CD8-positive, alpha-beta memory T cell (primary cell): Measurements from ENCODE around the gene PRR12. TPM values are rescaled to one million over a fixed set of nuclear protein-coding genes. Genes with fewer than 3 reads are reported as not detected.

Experiments used
- CTCF ChIA-PET: fragments of 350-600 bp; sonication (Branson Sonifier 250); formaldehyde crosslinking; loops from one replicate; lab custom pipeline; 2021; ENCODE audit warnings: antibody characterized with exemption; lab: Charles Lee
- POLR2A ChIA-PET: fragments of 350-600 bp; sonication (Branson Sonifier 250); formaldehyde crosslinking; loops from one replicate; lab custom pipeline; 2021; ENCODE audit warnings: antibody characterized with exemption; lab: Charles Lee
- DNase-seq, 5 donors: peaks; one replicate each; pipeline versions ENCODE4 v3.0.0 to v3.0.0-alpha.2; 2020 to 2022; ENCODE audit warnings: mixed read lengths in 1 of 5
- H3K27ac ChIP-seq: one replicate; pipeline ENCODE4 v1.7.0; 2013; ENCODE audit warnings: low read depth, mild to moderate bottlenecking, low read length, moderate library complexity
- H3K27me3 ChIP-seq: 2 replicates; pipeline ENCODE4 v1.7.0; 2013; ENCODE audit warnings: low read length, mild to moderate bottlenecking; ENCODE audit not compliant: insufficient read depth, poor library complexity, severe bottlenecking
- H3K36me3 ChIP-seq: 2 replicates; pipeline ENCODE4 v1.7.0; 2013; ENCODE audit warnings: mild to moderate bottlenecking, low read length, moderate library complexity; ENCODE audit not compliant: insufficient read depth
- H3K4me1 ChIP-seq: 2 replicates; pipeline ENCODE4 v1.7.0; 2013; ENCODE audit warnings: mild to moderate bottlenecking, low read length, moderate library complexity; ENCODE audit not compliant: insufficient read depth
- H3K4me3 ChIP-seq: 2 replicates; pipeline ENCODE4 v1.7.0; 2013; ENCODE audit warnings: mild to moderate bottlenecking, low read length
- H3K9me3 ChIP-seq: 2 replicates; pipeline ENCODE4 v1.7.0; 2013; ENCODE audit warnings: mild to moderate bottlenecking, low read length
- H3K27ac Mint-ChIP-seq, 8 donors: one replicate each; pipeline ENCODE4 v1.8.0; 2020 to 2021; ENCODE audit warnings: mixed read lengths in 8 of 8, mild to moderate bottlenecking in 6 of 8, inconsistent platforms in 3 of 8, moderate library complexity in 3 of 8
- H3K27me3 Mint-ChIP-seq, 2 donors: one replicate each; pipeline ENCODE4 v1.8.0; 2020 to 2021; ENCODE audit warnings: mixed read lengths in 2 of 2, mild to moderate bottlenecking in 1 of 2, moderate library complexity in 1 of 2
- H3K36me3 Mint-ChIP-seq, 3 donors: one replicate each; pipeline ENCODE4 v1.8.0; 2020 to 2021; ENCODE audit warnings: mixed read lengths in 3 of 3, inconsistent platforms in 1 of 3, mild to moderate bottlenecking in 1 of 3
- H3K4me1 Mint-ChIP-seq, 3 donors: one replicate each; pipeline ENCODE4 v1.8.0; 2020 to 2021; ENCODE audit warnings: mixed read lengths in 3 of 3, inconsistent platforms in 1 of 3, mild to moderate bottlenecking in 1 of 3
- H3K4me3 Mint-ChIP-seq, 7 donors: one replicate each; pipeline ENCODE4 v1.8.0; 2020 to 2021; ENCODE audit warnings: mixed read lengths in 7 of 7, mild to moderate bottlenecking in 6 of 7, moderate library complexity in 4 of 7, inconsistent platforms in 2 of 7
- H3K9me3 Mint-ChIP-seq, 5 donors: one replicate each; pipeline ENCODE4 v1.8.0; 2020 to 2022; ENCODE audit warnings: mixed read lengths in 5 of 5, mild to moderate bottlenecking in 3 of 5, moderate library complexity in 2 of 5, inconsistent platforms in 1 of 5
- polyA plus RNA-seq: library from polyadenylated mRNA; unstranded; fragments of 300-500 nt; fragmentation: Illumina TruSeq; gene quantifications from one replicate; pipeline ENCODE4 v1.2.3, GENCODE V29; 2021
- total RNA-seq, 2 experiments: library from RNA; stranded (reverse); gene quantifications; one replicate each; pipeline ENCODE4 v1.2.3, GENCODE V29; 2021

The PRR12 gene
- total and polyA plus RNA-seq, 3 experiments from 2014 or later: 0.81 to 27.5 (median 25.9) TPM

DNA sequence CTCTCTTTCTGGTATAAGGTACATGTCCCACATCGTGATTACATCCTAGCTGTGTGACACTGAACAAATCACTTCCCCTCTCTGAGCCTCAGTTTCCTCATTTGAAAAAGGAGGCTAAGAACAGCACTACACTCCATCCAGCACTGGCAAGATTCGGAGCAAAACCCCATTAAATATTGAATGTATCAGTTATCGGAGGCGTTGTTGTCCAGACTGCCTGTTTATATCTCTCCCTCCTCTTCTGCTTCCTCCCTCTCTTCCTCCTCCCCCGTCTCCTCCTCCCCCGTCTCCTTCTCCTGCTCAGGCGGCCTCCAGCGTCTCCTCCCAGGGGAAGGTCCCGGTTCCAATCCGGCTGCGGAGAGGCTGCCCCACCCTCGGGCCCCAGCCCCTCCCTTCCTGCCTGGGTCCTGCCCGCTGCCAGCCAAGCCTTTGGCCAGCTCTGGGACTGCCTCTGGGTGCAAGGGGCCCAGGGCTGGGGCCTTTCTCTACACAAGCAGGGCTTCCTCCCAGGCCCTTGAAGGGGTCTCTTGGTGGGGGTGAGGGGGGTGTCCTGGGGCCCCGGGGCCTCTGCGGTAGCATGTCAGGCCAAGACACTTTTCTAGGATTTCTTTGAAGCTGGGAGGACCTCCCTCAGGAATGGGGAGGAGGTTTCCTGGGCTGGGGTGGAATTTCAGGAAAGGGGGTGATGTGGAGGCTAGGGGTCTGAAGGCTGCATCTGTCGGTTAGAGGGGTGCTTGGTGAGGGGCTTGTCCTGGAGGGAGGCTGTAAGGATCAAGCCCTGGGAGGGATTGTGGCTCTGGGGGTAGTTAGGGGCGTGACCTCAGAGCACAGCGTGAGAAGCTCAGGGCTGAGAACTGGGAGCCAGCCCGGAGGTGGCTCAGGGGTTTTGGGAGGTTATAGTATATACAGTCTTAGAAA, 47.1 kb downstream of the PRR12 start:
- Histone ChIP-seq H3K4me3 (no peak overlapping the region), H3K36me3 (no peaks in the 10 kb centered on the region), H3K9me3 (no peaks in the 10 kb centered on the region), H3K27me3 (no peaks in the 10 kb centered on the region), H3K4me1 (peaks cover 32% of the 10 kb centered on the region), H3K27ac (peak overlapping the region; percentile 31)
- H3K27me3 Mint-ChIP-seq: peaks cover 0 to 3% of the 10 kb centered on the region in 2 donors
- POLR2A ChIA-PET: interaction anchor here (1.1 kb wide), 1 partner anchor 38 kb away, joined by 6 read pairs; no protein-coding TSS in a partner anchor
- peaks cover 38 to 48% (median 45%) of the 10 kb centered on the region in 3 donors for H3K4me1 Mint-ChIP-seq
- peak overlapping the region; percentile 44 to 94 (median 65) for H3K4me3 Mint-ChIP-seq
- H3K36me3 Mint-ChIP-seq: peaks cover 0 to 7% (median 0%) of the 10 kb centered on the region in 3 donors
- H3K27ac Mint-ChIP-seq: peak overlapping the region; percentile 39 to 92 (median 70)
- H3K9me3 Mint-ChIP-seq: no peaks in the 10 kb centered on the region
- DNase-seq: peak in 1 of 5 donors; percentile 47
- CTCF ChIA-PET: no interaction called here

DNA sequence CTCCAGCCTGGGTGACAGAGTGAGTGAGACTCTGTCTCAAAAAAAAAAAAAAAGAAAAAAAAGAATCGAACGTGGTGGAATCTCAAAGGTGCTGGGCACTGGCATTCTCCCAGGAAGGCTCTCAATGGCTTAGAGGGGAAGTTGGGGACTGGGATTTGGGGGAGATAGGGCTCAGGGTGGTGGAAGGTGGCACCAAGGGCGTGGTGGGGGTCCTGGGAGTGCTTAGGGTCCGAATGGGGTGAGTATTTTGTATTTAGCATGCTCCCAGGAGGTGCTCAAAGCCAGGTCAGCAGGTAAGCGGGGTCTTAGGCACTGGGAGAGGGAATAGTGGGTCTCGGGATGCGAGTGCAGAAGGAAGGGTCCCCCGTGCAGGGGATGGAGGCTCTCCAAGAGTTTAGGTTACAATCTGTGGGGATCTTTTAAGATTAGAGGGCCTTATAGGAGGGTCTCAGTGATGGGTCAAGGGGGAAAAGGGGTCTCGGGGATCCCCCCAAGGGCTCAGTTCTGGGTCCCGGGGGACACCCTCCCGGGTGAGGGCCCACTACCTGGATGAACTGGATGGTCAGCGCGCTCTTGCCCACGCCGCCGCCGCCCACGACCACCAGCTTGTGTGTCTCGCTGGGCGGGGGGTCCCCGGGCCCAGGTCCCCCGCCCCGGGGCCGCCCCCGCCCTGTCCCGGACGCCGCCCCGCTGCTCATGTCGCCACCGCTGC, 48.6 kb downstream of the PRR12 start:
- peak overlapping the region; percentile 61 for H3K27ac ChIP-seq
- H3K9me3 ChIP-seq: no peaks in the 10 kb centered on the region
- no peaks in the 10 kb centered on the region for H3K27me3 ChIP-seq
- DNase-seq: peak in 1 of 5 donors; percentile 33
- Mint-ChIP-seq H3K4me3 (peak overlapping the region; percentile 66 to 97 (median 94)), H3K4me1 (peaks cover 51 to 63% (median 60%) of the 10 kb centered on the region in 3 donors), H3K27me3 (peaks cover 0 to 3% of the 10 kb centered on the region in 2 donors), H3K36me3 (peaks cover 0 to 17% (median 0%) of the 10 kb centered on the region in 3 donors), H3K9me3 (no peaks in the 10 kb centered on the region), H3K27ac (peak overlapping the region; percentile 69 to 98 (median 90))
- ChIA-PET POLR2A (interaction anchor here (0.5 to 5.2 kb wide), 18 partner anchors 9 to 304 kb away, joined by 3 to 61 read pairs (median 5); partner anchors contain the start of genes AKT1S1, BCL2L12, CD37 and IRF3), CTCF (interaction anchor here (0.7 to 2.7 kb wide), 13 partner anchors 14 to 237 kb away, joined by 3 to 18 read pairs (median 4); partner anchors contain the start of genes AKT1S1, BCL2L12, IRF3 and NOSIP)
- no peaks in the 10 kb centered on the region for H3K36me3 ChIP-seq
- peak overlapping the region; percentile 87 for H3K4me3 ChIP-seq
- peaks cover 37% of the 10 kb centered on the region for H3K4me1 ChIP-seq

DNA sequence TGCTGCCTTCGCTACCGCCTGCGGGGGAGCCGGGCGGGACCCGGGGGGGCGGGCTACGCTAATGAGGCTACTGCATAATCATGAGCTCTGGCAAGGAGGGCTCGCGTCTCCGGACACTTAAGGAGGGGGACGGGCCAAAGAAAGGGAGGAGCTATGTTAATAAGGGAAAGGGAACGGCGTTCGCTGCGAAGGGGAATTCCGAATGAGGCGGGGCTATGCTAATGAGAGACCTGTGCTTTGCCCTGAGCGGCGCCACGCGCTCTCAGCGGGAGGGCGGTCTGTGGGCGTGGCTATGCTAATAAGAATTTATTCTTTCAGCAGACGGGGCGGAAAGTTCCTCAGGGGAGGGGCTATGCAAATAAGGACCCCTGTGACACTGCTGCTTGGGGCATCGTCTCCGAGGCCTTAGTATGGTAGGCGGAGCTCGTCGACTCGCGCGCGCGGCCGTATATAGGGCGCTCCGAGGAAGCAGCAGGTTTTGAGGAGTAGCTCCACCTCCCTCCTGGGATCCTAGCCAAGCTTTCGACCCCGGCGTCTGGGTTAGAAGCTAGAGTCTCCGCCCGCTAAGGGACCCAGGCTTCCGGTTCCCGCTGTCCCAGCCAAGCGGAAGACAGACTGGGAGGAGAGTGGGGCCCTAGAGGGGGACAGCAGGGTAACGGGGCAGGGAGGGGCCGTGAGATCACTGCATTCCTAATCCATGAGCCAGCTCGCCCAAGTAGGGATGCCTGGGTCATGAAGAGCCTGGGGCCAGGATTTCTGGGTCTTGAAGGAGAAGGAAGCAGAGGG, 49.3 kb downstream of the PRR12 start, which contains the start of gene RRAS:
Gene RRAS (minus strand): TSS at position 31 of the 786 bp plus-strand sequence. CDS start 45 bp downstream, outside the sequence.
- H3K27me3 Mint-ChIP-seq: peaks cover 0 to 3% of the 10 kb centered on the region in 2 donors
- H3K4me1 ChIP-seq: peaks cover 37% of the 10 kb centered on the region

DNA sequence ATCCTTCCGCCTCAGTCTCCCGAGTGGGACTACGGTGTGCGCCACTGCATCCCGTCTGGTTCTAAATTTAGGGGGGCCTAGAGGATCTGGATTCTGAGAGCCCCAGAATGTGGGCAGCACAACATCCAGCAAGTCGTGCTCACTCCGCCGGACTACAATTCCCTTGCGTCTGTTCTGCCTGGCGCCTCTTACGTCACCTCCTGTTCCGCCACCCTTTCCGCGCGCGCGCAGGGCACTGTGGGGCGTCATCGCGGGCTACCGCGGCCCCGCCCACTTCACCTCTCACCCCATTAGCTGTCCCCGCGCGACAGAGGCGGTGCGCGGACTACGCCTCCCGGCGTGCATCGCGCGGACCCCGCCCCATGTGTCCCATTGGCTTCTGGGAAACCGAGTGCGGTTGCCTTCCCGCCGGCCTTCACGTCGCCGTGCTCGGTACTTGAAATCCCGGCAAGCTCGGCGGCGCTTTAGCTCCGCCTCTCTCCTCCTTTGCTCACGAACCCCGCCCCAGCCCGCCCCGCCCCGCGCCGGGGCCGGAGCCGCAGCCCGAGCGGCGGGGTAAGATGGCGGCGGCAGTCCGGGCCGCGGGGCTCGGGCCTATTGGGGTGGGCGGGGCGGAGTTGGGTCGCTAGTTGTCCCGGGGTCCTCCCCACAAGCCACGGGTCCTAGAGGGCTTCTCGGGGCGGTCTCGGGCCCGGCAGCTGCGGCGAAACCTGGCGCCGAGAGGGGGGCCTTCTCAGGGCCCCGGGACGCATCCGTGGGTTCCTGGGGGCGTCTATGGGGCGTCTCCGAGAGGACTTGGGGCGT, 50.9 kb downstream of the PRR12 start, which contains the start of gene SCAF1:
Gene SCAF1 (plus strand): TSS at position 522 of the 804 bp plus-strand sequence. CDS start 2,818 bp downstream, outside the sequence.
- peak within 1 kb of the TSS; percentile 87 for H3K4me3 ChIP-seq
- H3K36me3 ChIP-seq: peaks cover 2% of the 10 kb centered on the region
- H3K4me1 Mint-ChIP-seq: peaks cover 53 to 80% (median 63%) of the 10 kb centered on the region in 3 donors
- H3K27me3 Mint-ChIP-seq: peaks cover 0 to 3% of the 10 kb centered on the region in 2 donors
- peak within 1 kb of the TSS; percentile 94 for H3K27ac ChIP-seq
- H3K27ac Mint-ChIP-seq: peak within 1 kb of the TSS; percentile 94 to 99 (median 98)
- ChIA-PET POLR2A (interaction anchor here (0.6 to 5.2 kb wide), 9 partner anchors 22 to 209 kb away, joined by 4 to 61 read pairs (median 6); partner anchors contain the start of genes ALDH16A1, BCL2L12, IRF3 and PTOV1), CTCF (interaction anchor here (1.0 to 2.8 kb wide), 5 partner anchors 14 to 95 kb away, joined by 3 to 18 read pairs (median 13); partner anchors contain the start of genes BCL2L12 and IRF3)
- no peaks in the 10 kb centered on the region for H3K9me3 ChIP-seq
- H3K9me3 Mint-ChIP-seq: no peaks in the 10 kb centered on the region
- peaks cover 0 to 35% (median 0%) of the 10 kb centered on the region in 3 donors for H3K36me3 Mint-ChIP-seq
- peaks cover 37% of the 10 kb centered on the region for H3K4me1 ChIP-seq
- no peaks in the 10 kb centered on the region for H3K27me3 ChIP-seq
- DNase-seq: peak; percentile 99 to 100 (median 99)
- H3K4me3 Mint-ChIP-seq: peak within 1 kb of the TSS; percentile 85 to 97 (median 95)

More for the DNA sequence above, 49.3 kb downstream of the PRR12 start, which contains the start of gene RRAS:
- H3K9me3 ChIP-seq: no peaks in the 10 kb centered on the region
- Mint-ChIP-seq H3K4me3 (peak within 1 kb of the TSS; percentile 85 to 97 (median 95)), H3K36me3 (peaks cover 0 to 19% (median 0%) of the 10 kb centered on the region in 3 donors), H3K27ac (peak within 1 kb of the TSS; percentile 94 to 99 (median 98)), H3K9me3 (no peaks in the 10 kb centered on the region), H3K4me1 (peaks cover 52 to 67% (median 61%) of the 10 kb centered on the region in 3 donors)
- ChIA-PET CTCF (interaction anchor here (0.9 to 2.7 kb wide), 13 partner anchors 15 to 236 kb away, joined by 3 to 18 read pairs (median 4); partner anchors contain the start of genes AKT1S1, BCL2L12, IRF3 and NOSIP), POLR2A (interaction anchor here (0.5 to 5.2 kb wide), 20 partner anchors 10 to 305 kb away, joined by 3 to 61 read pairs (median 4); partner anchors contain the start of genes AKT1S1, ALDH16A1, BCL2L12 and CD37)
- H3K27me3 ChIP-seq: no peaks in the 10 kb centered on the region
- peak within 1 kb of the TSS; percentile 87 for H3K4me3 ChIP-seq
- peak; percentile 99 to 100 (median 99) for DNase-seq
- H3K36me3 ChIP-seq: no peaks in the 10 kb centered on the region
- peak within 1 kb of the TSS; percentile 94 for H3K27ac ChIP-seq

DNA sequence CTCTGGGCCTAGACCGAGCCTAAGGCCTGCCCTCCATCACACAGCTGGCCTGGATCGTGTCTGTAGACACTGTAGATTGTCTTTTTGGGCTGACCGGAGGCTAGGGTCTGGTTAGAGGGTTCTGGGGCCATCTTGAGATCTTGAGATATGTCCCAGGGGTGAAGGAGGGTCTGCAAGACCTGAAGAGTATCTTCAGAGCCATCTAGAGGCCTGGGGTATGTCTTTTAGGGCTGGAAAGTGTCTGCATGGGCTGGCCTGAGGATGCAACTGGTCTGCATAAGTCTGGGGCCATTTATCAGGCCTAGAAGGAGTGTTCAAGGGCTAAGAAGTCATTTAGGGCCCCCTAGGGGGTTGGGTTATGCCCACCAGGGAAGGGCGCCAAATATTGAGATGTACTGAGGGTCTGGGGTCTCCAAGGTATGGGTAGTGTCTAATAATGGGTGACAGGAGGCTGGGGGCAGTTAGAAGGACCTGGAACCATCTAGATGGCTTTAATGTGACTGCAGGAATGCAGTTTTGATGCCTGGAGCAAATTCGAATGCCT, 51.6 kb downstream of the PRR12 start:
- H3K36me3 ChIP-seq: peaks cover 7% of the 10 kb centered on the region
- H3K9me3 Mint-ChIP-seq: no peaks in the 10 kb centered on the region
- H3K36me3 Mint-ChIP-seq: peaks cover 0 to 42% (median 0%) of the 10 kb centered on the region in 3 donors
- ChIA-PET POLR2A (interaction anchor here (1.2 to 5.2 kb wide), 8 partner anchors 21 to 209 kb away, joined by 4 to 61 read pairs (median 6); partner anchors contain the start of genes ALDH16A1, BCL2L12, IRF3 and PTOV1), CTCF (interaction anchor here (1.0 to 2.8 kb wide), 5 partner anchors 13 to 96 kb away, joined by 3 to 14 read pairs (median 4); partner anchors contain the start of gene PRMT1)
- H3K27ac ChIP-seq: peak overlapping the region; percentile 90
- peaks cover 54 to 80% (median 65%) of the 10 kb centered on the region in 3 donors for H3K4me1 Mint-ChIP-seq
- H3K27me3 ChIP-seq: no peaks in the 10 kb centered on the region
- peak overlapping the region; percentile 85 to 97 (median 95) for H3K4me3 Mint-ChIP-seq
- H3K27me3 Mint-ChIP-seq: peaks cover 0 to 3% of the 10 kb centered on the region in 2 donors
- no peaks in the 10 kb centered on the region for H3K9me3 ChIP-seq
- H3K4me3 ChIP-seq: peak overlapping the region; percentile 67
- peak overlapping the region; percentile 94 to 99 (median 98) for H3K27ac Mint-ChIP-seq
- DNase-seq: no peak
- peaks cover 37% of the 10 kb centered on the region for H3K4me1 ChIP-seq

DNA sequence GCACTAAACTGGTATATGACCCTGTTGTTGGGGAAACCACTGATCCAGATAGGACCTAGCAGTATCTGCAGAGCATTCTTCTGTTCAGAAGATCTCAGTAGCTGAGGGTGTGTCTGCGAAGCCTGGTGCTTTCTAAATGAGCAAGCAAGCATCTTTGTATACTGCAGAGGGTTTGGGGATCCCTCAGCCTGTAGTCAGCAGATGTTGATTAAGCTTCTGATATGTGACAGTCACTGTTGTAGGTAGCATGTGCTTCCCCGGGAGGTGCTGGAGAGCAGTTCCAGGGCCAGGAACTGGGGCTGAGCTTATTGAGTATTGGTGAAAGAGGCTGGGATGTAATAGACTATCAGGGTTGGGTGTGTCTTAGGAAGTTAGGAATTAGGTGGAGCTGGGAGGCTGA, 52.5 kb downstream of the PRR12 start:
- Histone ChIP-seq H3K4me1 (peaks cover 32% of the 10 kb centered on the region), H3K36me3 (peaks cover 7% of the 10 kb centered on the region), H3K27me3 (no peaks in the 10 kb centered on the region), H3K9me3 (no peaks in the 10 kb centered on the region), H3K27ac (no peak overlapping the region), H3K4me3 (no peak overlapping the region)
- Mint-ChIP-seq H3K9me3 (no peaks in the 10 kb centered on the region), H3K27ac (peak overlapping the region; percentile 12 to 98 (median 96)), H3K4me1 (peaks cover 48 to 72% (median 57%) of the 10 kb centered on the region in 3 donors), H3K27me3 (peaks cover 0 to 3% of the 10 kb centered on the region in 2 donors), H3K4me3 (peak overlapping the region; percentile 85 to 97 (median 95)), H3K36me3 (peaks cover 0 to 47% (median 0%) of the 10 kb centered on the region in 3 donors)
- DNase-seq: no peak
- ChIA-PET CTCF (interaction anchor here (1.1 to 2.8 kb wide), 5 partner anchors 12 to 35 kb away, joined by 3 to 14 read pairs (median 4); partner anchors contain the start of gene PRMT1), POLR2A (interaction anchor here (5.2 kb wide), 1 partner anchor 21 kb away, joined by 61 read pairs; the partner anchor contains the start of genes BCL2L12 and IRF3)
